Body of pancreas (tissue), 4 donors: ENCODE measurements around the gene KCNJ14.

Experiments used
- POLR2A ChIP-seq, 3 donors: fragments of 450-650 bp; IDR thresholded peaks; one replicate each; pipeline ENCODE4 v1.6.1; 2016; ENCODE audit warnings: antibody characterized with exemption in 3 of 3, mild to moderate bottlenecking in 2 of 3
- TF ChIP-seq, protein P1 (sequence below), 7 experiments: fragments of 450-650 bp in 4 of 7; fragments of 200-600 bp in 3 of 7; sonication (generic) in 3 of 7; IDR thresholded peaks; one replicate each; pipeline ENCODE4 v1.5.1; 2016 to 2019; ENCODE audit warnings: antibody characterized with exemption in 7 of 7

DNA sequence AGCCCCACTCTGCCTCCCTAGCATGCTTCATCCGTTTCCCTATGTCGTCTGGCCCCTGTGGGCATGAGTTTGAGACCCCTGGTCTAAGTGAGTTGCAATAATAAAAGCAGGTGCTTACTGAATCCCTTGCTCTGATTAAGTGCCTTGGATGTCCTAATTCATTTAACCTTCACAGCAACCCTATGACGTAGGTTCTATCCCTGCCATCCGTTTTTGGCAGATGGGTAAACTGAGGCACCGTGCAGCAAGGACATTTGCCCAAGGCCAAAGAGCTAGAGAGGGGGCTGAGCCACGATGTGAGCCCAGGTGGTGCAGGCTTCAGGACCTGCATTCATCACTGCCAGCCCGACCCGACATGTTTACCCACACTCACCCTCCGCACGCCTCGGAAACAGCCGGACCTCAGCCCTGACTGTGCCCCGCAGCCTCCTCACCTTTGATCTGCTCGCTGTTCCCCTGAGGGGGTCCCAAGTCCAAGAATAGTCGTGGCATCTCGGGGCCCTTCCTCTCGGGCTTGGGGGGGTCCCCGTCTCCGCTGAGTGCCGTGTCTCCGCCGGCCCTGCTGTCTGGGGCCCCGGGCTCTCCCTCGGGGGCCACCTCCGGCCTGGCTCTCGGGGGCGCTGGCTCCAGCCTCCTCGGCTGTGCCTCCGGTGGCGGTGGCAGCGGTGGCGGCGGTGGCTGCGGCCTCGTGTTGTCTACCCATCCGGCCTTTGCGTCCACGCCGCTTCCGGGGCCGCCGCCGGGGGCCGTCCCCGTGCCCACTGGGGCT lies 41.8 kb downstream of the KCNJ14 start:
- TF ChIP-seq, protein P1, sequence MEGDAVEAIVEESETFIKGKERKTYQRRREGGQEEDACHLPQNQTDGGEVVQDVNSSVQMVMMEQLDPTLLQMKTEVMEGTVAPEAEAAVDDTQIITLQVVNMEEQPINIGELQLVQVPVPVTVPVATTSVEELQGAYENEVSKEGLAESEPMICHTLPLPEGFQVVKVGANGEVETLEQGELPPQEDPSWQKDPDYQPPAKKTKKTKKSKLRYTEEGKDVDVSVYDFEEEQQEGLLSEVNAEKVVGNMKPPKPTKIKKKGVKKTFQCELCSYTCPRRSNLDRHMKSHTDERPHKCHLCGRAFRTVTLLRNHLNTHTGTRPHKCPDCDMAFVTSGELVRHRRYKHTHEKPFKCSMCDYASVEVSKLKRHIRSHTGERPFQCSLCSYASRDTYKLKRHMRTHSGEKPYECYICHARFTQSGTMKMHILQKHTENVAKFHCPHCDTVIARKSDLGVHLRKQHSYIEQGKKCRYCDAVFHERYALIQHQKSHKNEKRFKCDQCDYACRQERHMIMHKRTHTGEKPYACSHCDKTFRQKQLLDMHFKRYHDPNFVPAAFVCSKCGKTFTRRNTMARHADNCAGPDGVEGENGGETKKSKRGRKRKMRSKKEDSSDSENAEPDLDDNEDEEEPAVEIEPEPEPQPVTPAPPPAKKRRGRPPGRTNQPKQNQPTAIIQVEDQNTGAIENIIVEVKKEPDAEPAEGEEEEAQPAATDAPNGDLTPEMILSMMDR (IDR thresholded peaks at IDR 0.05), result no peak
- TF ChIP-seq POLR2A (IDR thresholded peaks at IDR 0.05), result no peak
